Endodermal cell (in vitro differentiated cells): ENCODE measurements around the gene ROR2. TPM values are rescaled to one million over a fixed set of nuclear protein-coding genes. Genes with fewer than 3 reads are reported as not detected.

Source experiments
- DNase-seq: peaks from one replicate; pipeline ENCODE4 v3.0.0-alpha.2; 2017
- H3K27ac ChIP-seq: 2 replicates; pipeline ENCODE4 v1.5.1; 2013; ENCODE audit warnings: mild to moderate bottlenecking, low read depth, low read length, moderate library complexity
- H3K27me3 ChIP-seq: 2 replicates; pipeline ENCODE4 v1.6.1; 2013; ENCODE audit warnings: mild to moderate bottlenecking, low read length, moderate library complexity; ENCODE audit not compliant: insufficient read depth, control insufficient read depth, poor library complexity, severe bottlenecking
- H3K36me3 ChIP-seq: 2 replicates; pipeline ENCODE4 v1.7.0; 2013; ENCODE audit warnings: mild to moderate bottlenecking, low read length, moderate library complexity; ENCODE audit not compliant: control insufficient read depth, insufficient read depth
- H3K4me1 ChIP-seq: one replicate; pipeline ENCODE4 v1.7.0; 2013; ENCODE audit warnings: low read length; ENCODE audit not compliant: control insufficient read depth, insufficient read depth
- H3K4me3 ChIP-seq: 2 replicates; pipeline ENCODE4 v1.5.1; 2013; ENCODE audit warnings: mild to moderate bottlenecking, low read length, moderate library complexity
- H3K9ac ChIP-seq: 2 replicates; pipeline ENCODE4 v1.6.1; 2013; ENCODE audit warnings: mild to moderate bottlenecking, low read length, moderate library complexity; ENCODE audit not compliant: poor library complexity, severe bottlenecking; ENCODE audit errors: extremely low read depth
- H3K9me3 ChIP-seq: 2 replicates; pipeline ENCODE4 v1.6.1; 2013; ENCODE audit warnings: mild to moderate bottlenecking, low read length, moderate library complexity; ENCODE audit not compliant: control insufficient read depth
- H3K27ac Mint-ChIP-seq: 2 replicates; pipeline ENCODE4 v1.8.0; 2020; ENCODE audit warnings: mixed read lengths
- H3K27me3 Mint-ChIP-seq: 2 replicates; pipeline ENCODE4 v1.8.0; 2021; ENCODE audit warnings: mild to moderate bottlenecking, mixed read lengths; ENCODE audit not compliant: insufficient read depth
- H3K36me3 Mint-ChIP-seq: 2 replicates; pipeline ENCODE4 v1.8.0; 2020; ENCODE audit warnings: low read depth, mixed read lengths
- H3K4me1 Mint-ChIP-seq: 2 replicates; pipeline ENCODE4 v1.8.0; 2020; ENCODE audit warnings: mixed read lengths
- H3K4me3 Mint-ChIP-seq: 2 replicates; pipeline ENCODE4 v1.8.0; 2020; ENCODE audit warnings: mild to moderate bottlenecking, moderate library complexity, mixed read lengths
- H3K9me3 Mint-ChIP-seq: 2 replicates; pipeline ENCODE4 v1.8.0; 2020; ENCODE audit warnings: mild to moderate bottlenecking, mixed read lengths
- CTCF ChIP-seq: fragments of 200-600 bp; sonication (generic); conservative IDR thresholded peaks from 2 replicates; pipeline ENCODE4 v1.5.0; 2021; ENCODE audit warnings: antibody characterized with exemption, mild to moderate bottlenecking
- whole genome bisulfite sequencing, 2 experiments: methylation state at CpG; one replicate each; pipeline versions ENCODE4 v1.1.5 to v1.1.7; 2013; ENCODE audit warnings: missing lambda C conversion rate in 2 of 2, mixed read lengths in 1 of 2; ENCODE audit not compliant: insufficient coverage in 1 of 2, insufficient read length in 1 of 2; 5-methylcytosine and 5-hydroxymethylcytosine counted together
- total RNA-seq, 2 donors: library from RNA; stranded (reverse); fragmentation: NEBNext Ultra II Directional in 1 of 2; extraction: Animal tissue kit (Norgen Biotek cat#: 25700) in 1 of 2; gene quantifications; 2 replicates in 1 of 2; 3 replicates in 1 of 2; pipeline ENCODE4 v1.2.1, GENCODE V29; 2021

Gene ROR2
- total RNA-seq, 2 donors from 2014 or later: 104 to 160 TPM

GRCh38 chr9:91811024-91811909, 138.8 kb downstream of the ROR2 start:
- Mint-ChIP-seq H3K4me3 (no peak overlapping the region), H3K36me3 (peaks cover 27% of the 10 kb centered on the region), H3K9me3 (no peaks in the 10 kb centered on the region), H3K4me1 (peaks cover 48% of the 10 kb centered on the region), H3K27ac (peak overlapping the region; percentile 52), H3K27me3 (no peaks in the 10 kb centered on the region)
- Histone ChIP-seq H3K27me3 (no peaks in the 10 kb centered on the region), H3K27ac (no peak overlapping the region), H3K4me3 (no peak overlapping the region), H3K9ac (no peak overlapping the region), H3K36me3 (peaks cover 45% of the 10 kb centered on the region), H3K9me3 (no peaks in the 10 kb centered on the region), H3K4me1 (peaks cover 19% of the 10 kb centered on the region)
- TF ChIP-seq CTCF: no peak
- 90 to 91% methylated on average over 14 to 19 of the region's 19 CpGs for WGBS, 2 experiments
- DNase-seq: peak; percentile 43

- no peak overlapping the region for H3K27ac ChIP-seq
- no peaks in the 10 kb centered on the region for H3K9me3 ChIP-seq
- H3K27me3 Mint-ChIP-seq: no peaks in the 10 kb centered on the region
- peaks cover 46% of the 10 kb centered on the region for H3K36me3 ChIP-seq
- peak overlapping the region; percentile 44 for H3K27ac Mint-ChIP-seq
- H3K9ac ChIP-seq: no peak overlapping the region
- no peak overlapping the region for H3K4me3 ChIP-seq
- no peaks in the 10 kb centered on the region for H3K27me3 ChIP-seq
- H3K36me3 Mint-ChIP-seq: peaks cover 27% of the 10 kb centered on the region
- no peak for TF ChIP-seq CTCF
- H3K4me3 Mint-ChIP-seq: no peak overlapping the region
- no peaks in the 10 kb centered on the region for H3K9me3 Mint-ChIP-seq
- peak; percentile 38 for DNase-seq
- H3K4me1 ChIP-seq: peaks cover 17% of the 10 kb centered on the region
- WGBS, 2 experiments: 95 to 96% methylated on average over 24 to 26 of the region's 26 CpGs
- H3K4me1 Mint-ChIP-seq: peaks cover 47% of the 10 kb centered on the region
These were observed 139.6 kb downstream of the ROR2 start for GRCh38 chr9:91810286-91810905.

GRCh38 chr9:91809581-91810285, 140.3 kb downstream of the ROR2 start:
- Mint-ChIP-seq H3K9me3 (no peaks in the 10 kb centered on the region), H3K27me3 (no peaks in the 10 kb centered on the region), H3K4me1 (peaks cover 50% of the 10 kb centered on the region), H3K27ac (peak overlapping the region; percentile 80), H3K4me3 (no peak overlapping the region), H3K36me3 (peaks cover 27% of the 10 kb centered on the region)
- Histone ChIP-seq H3K27me3 (no peaks in the 10 kb centered on the region), H3K4me3 (no peak overlapping the region), H3K27ac (no peak overlapping the region), H3K9me3 (no peaks in the 10 kb centered on the region), H3K4me1 (peaks cover 20% of the 10 kb centered on the region), H3K36me3 (peaks cover 39% of the 10 kb centered on the region), H3K9ac (no peak overlapping the region)
- peak; percentile 40 for DNase-seq
- no peak for TF ChIP-seq CTCF
- 97 to 98% methylated on average over 20 to 24 of the region's 24 CpGs for WGBS, 2 experiments
